OCI-LY7 (cell line): ENCODE data around the gene FAM118A. TPM values are rescaled to one million over a fixed set of nuclear protein-coding genes. Genes with fewer than 3 reads are reported as not detected.

ENCODE experiments used
- BruUV-seq: library from RNA; stranded (reverse); fragments of 400-500 nt; replicated peaks from 2 replicates; lab custom pipeline; 2021; lab: Mats Ljungman, UMichigan
- CTCF ChIA-PET: fragments of 300-600 bp; sonication (Branson Sonifier 250); formaldehyde crosslinking; loops from one replicate; lab custom pipeline; 2022; ENCODE audit warnings: antibody characterized with exemption; ENCODE audit not compliant: unreplicated experiment; lab: Charles Lee
- POLR2A ChIA-PET: fragments of 300-600 bp; sonication (Branson Sonifier 250); formaldehyde crosslinking; loops from one replicate; lab custom pipeline; 2022; ENCODE audit warnings: antibody characterized with exemption; lab: Charles Lee
- DNase-seq: peaks from one replicate; pipeline ENCODE4 v3.0.0-alpha.2; 2015; ENCODE audit warnings: low spot score
- H2AFZ ChIP-seq: fragments of 200-600 bp; sonication (generic), shearing (Covaris generic); 2 replicates; pipeline ENCODE4 v1.6.1; 2014; ENCODE audit warnings: mild to moderate bottlenecking, antibody characterized with exemption, low read length, moderate library complexity
- H3K27ac ChIP-seq: fragments of 200-600 bp; sonication (generic); 2 replicates; pipeline ENCODE4 v1.5.1; 2014; ENCODE audit warnings: mixed run types, low read depth, mild to moderate bottlenecking, moderate library complexity, low read length, inconsistent platforms; ENCODE audit not compliant: poor library complexity, severe bottlenecking
- H3K36me3 ChIP-seq: fragments of 200-600 bp; sonication (generic); 2 replicates; pipeline ENCODE4 v1.6.1; 2014; ENCODE audit warnings: mild to moderate bottlenecking, antibody characterized with exemption, low read length, moderate library complexity, mixed read lengths; ENCODE audit not compliant: insufficient read depth
- H3K4me1 ChIP-seq: fragments of 200-600 bp; sonication (generic); 2 replicates; pipeline ENCODE4 v1.5.1; 2014; ENCODE audit warnings: mild to moderate bottlenecking, low read length; ENCODE audit not compliant: insufficient read depth, poor library complexity, severe bottlenecking
- H3K4me2 ChIP-seq: fragments of 200-600 bp; sonication (generic); 2 replicates; pipeline ENCODE4 v1.6.1; 2014; ENCODE audit warnings: mild to moderate bottlenecking, low read length
- H3K4me3 ChIP-seq: fragments of 200-600 bp; sonication (generic); 2 replicates; pipeline ENCODE4 v1.5.1; 2014; ENCODE audit warnings: mild to moderate bottlenecking, low read depth, low read length; ENCODE audit not compliant: poor library complexity, severe bottlenecking
- H3K79me2 ChIP-seq: fragments of 200-600 bp; sonication (generic); 2 replicates; pipeline ENCODE4 v1.6.1; 2016; ENCODE audit warnings: low read depth, mild to moderate bottlenecking, low read length, moderate library complexity, mixed read lengths; ENCODE audit not compliant: insufficient read depth
- H3K9me2 ChIP-seq: fragments of 200-600 bp; sonication (generic); 2 replicates; pipeline ENCODE4 v1.6.1; 2016; ENCODE audit warnings: mild to moderate bottlenecking, low read length, mixed read lengths; ENCODE audit not compliant: insufficient read depth
- H3K9me3 ChIP-seq: fragments of 200-600 bp; sonication (generic); 2 replicates; pipeline ENCODE4 v1.6.1; 2014; ENCODE audit warnings: mild to moderate bottlenecking, mixed run types, low read length, mixed read lengths
- H4K20me1 ChIP-seq: fragments of 200-600 bp; sonication (generic); 2 replicates; pipeline ENCODE4 v1.6.1; 2014; ENCODE audit warnings: mild to moderate bottlenecking, antibody characterized with exemption, low read length, moderate library complexity, mixed read lengths; ENCODE audit not compliant: insufficient read depth
- EZH2phosphoT487 ChIP-seq: fragments of 200-600 bp; sonication (generic); IDR thresholded peaks from 2 replicates; pipeline ENCODE4 v1.6.1; 2018; ENCODE audit warnings: low read depth, borderline replicate concordance, mild to moderate bottlenecking, mixed run types, antibody characterized with exemption, low read length, moderate library complexity, mixed read lengths
- intact Hi-C: fragments of 100-400 bp; cut with micrococcal nuclease; formaldehyde crosslinking; loops from one replicate; pipeline ENCODE4 v1.10.0; 2022; ENCODE audit not compliant: unreplicated experiment
- total RNA-seq, 2 experiments: library from RNA; depleted of rRNA in 1 of 2; stranded (reverse); fragments of >200 nt in 1 of 2; shearing (Covaris generic) in 1 of 2; gene quantifications; 2 replicates each; pipeline ENCODE4 v1.2.3, GENCODE V29; 2014 to 2022
- TF ChIP-seq, protein P1 (sequence below): fragments of 200-600 bp; sonication (generic); conservative IDR thresholded peaks from 2 replicates; pipeline ENCODE4 v1.5.1; 2014; ENCODE audit warnings: mild to moderate bottlenecking, antibody characterized with exemption, low read length, moderate library complexity, mixed read lengths

Gene FAM118A
- total RNA-seq, 2 experiments from 2014 or later: 27.6 to 41.5 TPM

DNA sequence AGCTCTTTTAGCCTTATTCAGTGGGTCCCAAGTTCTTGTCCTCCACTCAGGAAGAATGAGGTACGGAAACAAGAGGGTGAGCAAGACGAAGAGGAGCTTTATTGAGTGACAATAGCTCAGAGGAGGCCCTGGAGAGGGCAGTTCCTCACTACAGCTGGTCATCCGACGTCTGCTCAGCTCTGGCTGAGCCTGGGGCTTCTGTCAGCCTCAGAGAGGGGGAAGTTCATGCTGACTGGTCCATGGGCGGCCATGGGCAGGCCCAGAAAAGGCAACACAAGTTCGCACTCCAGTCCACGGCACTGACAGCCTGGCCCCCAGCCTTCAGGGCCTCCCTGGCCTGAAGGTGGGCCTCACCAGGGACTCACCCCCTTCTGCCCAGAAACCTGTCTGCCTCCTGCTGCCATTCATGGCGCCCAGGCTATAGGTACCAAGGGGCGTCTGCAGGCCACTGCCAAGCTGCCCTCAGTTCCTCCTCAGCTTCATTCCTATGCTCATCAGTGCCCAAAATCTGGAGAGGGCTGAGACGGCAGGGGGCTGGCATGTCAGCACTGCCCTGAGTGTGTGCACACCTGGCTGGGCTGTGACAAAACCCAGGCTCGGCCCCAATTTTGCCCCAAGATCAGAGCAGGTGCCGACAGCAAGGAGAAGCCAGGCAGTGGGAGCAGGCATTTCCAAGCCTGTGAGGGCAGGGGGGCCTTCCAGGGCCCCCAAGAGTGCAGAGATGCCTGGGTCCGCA, 47.4 kb upstream of the FAM118A start:
- no TSS peak for BruUV-seq

DNA sequence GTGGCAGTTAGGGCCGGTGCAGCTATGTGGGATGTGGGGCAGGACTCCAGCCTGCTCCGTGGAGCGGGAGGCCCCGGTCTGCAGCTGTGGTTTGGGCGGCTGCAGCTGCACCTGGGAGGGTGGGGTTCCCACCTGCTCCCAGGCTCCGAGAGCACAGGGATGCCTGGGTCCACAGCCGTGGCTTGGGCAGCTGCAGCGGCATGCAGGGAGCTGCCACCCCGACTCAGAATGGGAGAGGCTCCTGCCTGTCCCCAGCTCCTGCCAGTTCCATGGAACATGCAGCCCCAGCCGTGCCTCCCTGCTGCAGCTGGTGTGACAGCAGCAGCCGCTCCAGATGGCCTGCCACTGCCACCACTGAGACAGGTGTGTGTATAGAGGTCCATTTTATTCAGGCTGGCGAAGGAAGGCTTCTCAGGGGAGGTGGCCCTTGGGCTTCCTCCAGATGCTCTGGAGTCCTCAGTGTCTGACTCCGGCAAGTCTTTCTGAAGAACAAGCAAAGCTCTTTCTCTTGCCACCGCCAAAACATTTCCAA, 46.7 kb upstream of the FAM118A start:
- intact Hi-C loops: loop anchor here (1.0 to 5.0 kb wide), 5 partner anchors 26 to 161 kb away; no protein-coding TSS in a partner anchor

More for the DNA sequence above, 47.4 kb upstream of the FAM118A start:
- CTCF ChIA-PET: interaction anchor here (0.6 to 1.3 kb wide), 5 partner anchors 16 to 29 kb away, joined by 3 read pairs; no protein-coding TSS in a partner anchor
- peaks cover 56% of the 10 kb centered on the region for H3K4me1 ChIP-seq
- no peaks in the 10 kb centered on the region for H4K20me1 ChIP-seq
- POLR2A ChIA-PET: interaction anchor here (0.6 to 2.2 kb wide), 7 partner anchors 10 to 99 kb away, joined by 3 to 8 read pairs (median 5); no protein-coding TSS in a partner anchor
- peak overlapping the region; percentile 93 for H3K27ac ChIP-seq
- peak overlapping the region; percentile 74 for H3K4me2 ChIP-seq
- H3K4me3 ChIP-seq: peak overlapping the region; percentile 53
- 0 out of 2 replicates have a peak, but pooled peaks cover 2% of the 10 kb centered on the region for H3K9me3 ChIP-seq
- TF ChIP-seq, protein P1, sequence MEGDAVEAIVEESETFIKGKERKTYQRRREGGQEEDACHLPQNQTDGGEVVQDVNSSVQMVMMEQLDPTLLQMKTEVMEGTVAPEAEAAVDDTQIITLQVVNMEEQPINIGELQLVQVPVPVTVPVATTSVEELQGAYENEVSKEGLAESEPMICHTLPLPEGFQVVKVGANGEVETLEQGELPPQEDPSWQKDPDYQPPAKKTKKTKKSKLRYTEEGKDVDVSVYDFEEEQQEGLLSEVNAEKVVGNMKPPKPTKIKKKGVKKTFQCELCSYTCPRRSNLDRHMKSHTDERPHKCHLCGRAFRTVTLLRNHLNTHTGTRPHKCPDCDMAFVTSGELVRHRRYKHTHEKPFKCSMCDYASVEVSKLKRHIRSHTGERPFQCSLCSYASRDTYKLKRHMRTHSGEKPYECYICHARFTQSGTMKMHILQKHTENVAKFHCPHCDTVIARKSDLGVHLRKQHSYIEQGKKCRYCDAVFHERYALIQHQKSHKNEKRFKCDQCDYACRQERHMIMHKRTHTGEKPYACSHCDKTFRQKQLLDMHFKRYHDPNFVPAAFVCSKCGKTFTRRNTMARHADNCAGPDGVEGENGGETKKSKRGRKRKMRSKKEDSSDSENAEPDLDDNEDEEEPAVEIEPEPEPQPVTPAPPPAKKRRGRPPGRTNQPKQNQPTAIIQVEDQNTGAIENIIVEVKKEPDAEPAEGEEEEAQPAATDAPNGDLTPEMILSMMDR: no peak
- TF ChIP-seq EZH2phosphoT487: no peak
- DNase-seq: peak; percentile 36
- H3K79me2 ChIP-seq: no peaks in the 10 kb centered on the region
- intact Hi-C loops: loop anchor here (2.0 to 5.0 kb wide), 3 partner anchors 26 to 160 kb away; no protein-coding TSS in a partner anchor
- no peak overlapping the region; the same call in 1 of the 2 replicates for H2AFZ ChIP-seq
- no peaks in the 10 kb centered on the region for H3K9me2 ChIP-seq
- H3K36me3 ChIP-seq: no peaks in the 10 kb centered on the region

More for the DNA sequence above, 46.7 kb upstream of the FAM118A start:
- BruUV-seq: no TSS peak
- Histone ChIP-seq H3K79me2 (no peaks in the 10 kb centered on the region), H3K4me2 (peak overlapping the region; percentile 74), H3K4me3 (peak overlapping the region; percentile 53), H3K27ac (peak overlapping the region; percentile 93), H3K36me3 (no peaks in the 10 kb centered on the region), H3K4me1 (peaks cover 56% of the 10 kb centered on the region), H3K9me2 (no peaks in the 10 kb centered on the region), H2AFZ (no peak overlapping the region; the same call in 1 of the 2 replicates), H4K20me1 (no peaks in the 10 kb centered on the region), H3K9me3 (no peaks in the 10 kb centered on the region)
- DNase-seq: peak; percentile 86
- TF ChIP-seq EZH2phosphoT487: no peak
- TF ChIP-seq, protein P1: no peak
- ChIA-PET CTCF (interaction anchor here (0.7 to 1.3 kb wide), 4 partner anchors 17 to 29 kb away, joined by 3 to 6 read pairs (median 3); no protein-coding TSS in a partner anchor), POLR2A (interaction anchor here (0.8 to 2.2 kb wide), 6 partner anchors 17 to 100 kb away, joined by 3 to 8 read pairs (median 5); no protein-coding TSS in a partner anchor)
